NT2/D1 (cell line): ENCODE measurements around the gene COX19.
"Not testable (repeated sequence)": the region's sequence is repeated elsewhere in the genome, so short reads cannot be mapped to it uniquely, and the experiment has no call there.

Source experiments
- DNase-seq: peaks from one replicate; pipeline ENCODE4 v3.0.0-alpha.2; 2011; ENCODE audit warnings: low read depth, low spot score
- H3K27me3 ChIP-seq: 2 replicates; pipeline ENCODE4 v1.6.0; 2011; ENCODE audit warnings: mild to moderate bottlenecking; ENCODE audit not compliant: insufficient read length, insufficient read depth
- H3K36me3 ChIP-seq: 2 replicates; pipeline ENCODE4 v1.6.1; 2011; ENCODE audit warnings: mild to moderate bottlenecking, low read length, mixed read lengths; ENCODE audit not compliant: insufficient read depth, insufficient read length
- H3K4me1 ChIP-seq: 2 replicates; pipeline ENCODE4 v1.5.1; 2011; ENCODE audit not compliant: insufficient read depth, insufficient read length
- H3K4me3 ChIP-seq: 2 replicates; pipeline ENCODE4 v1.5.1; 2011; ENCODE audit warnings: low read depth; ENCODE audit not compliant: insufficient read length
- H3K9ac ChIP-seq: 2 replicates; pipeline ENCODE4 v1.6.0; 2011; ENCODE audit warnings: low read depth; ENCODE audit not compliant: insufficient read length
- H3K9me3 ChIP-seq: 2 replicates; pipeline ENCODE4 v1.5.1; 2011; ENCODE audit warnings: mild to moderate bottlenecking, low read length; ENCODE audit not compliant: insufficient read depth
- SUZ12 ChIP-seq: IDR thresholded peaks from 2 replicates; pipeline ENCODE4 v1.6.1; 2011; ENCODE audit not compliant: insufficient read length, insufficient read depth; ENCODE audit errors: extremely low read depth
- YY1 ChIP-seq: IDR thresholded peaks from 2 replicates; pipeline ENCODE4 v1.6.1; 2011; ENCODE audit not compliant: insufficient read length, insufficient read depth
- ZNF274 ChIP-seq: IDR thresholded peaks from 2 replicates; pipeline ENCODE4 v1.6.1; 2011; ENCODE audit warnings: mild to moderate bottlenecking, low read depth, low read length

Gene COX19

GRCh38 chr7:930975-931758, 44.2 kb downstream of the COX19 start:
- no peak for DNase-seq
- Histone ChIP-seq H3K27me3 (no peaks in the 10 kb centered on the region), H3K36me3 (no peaks in the 10 kb centered on the region), H3K9ac (no peak overlapping the region), H3K4me3 (no peak overlapping the region), H3K4me1 (peaks cover 18% of the 10 kb centered on the region), H3K9me3 (no peaks in the 10 kb centered on the region)
- no peak for TF ChIP-seq ZNF274
- TF ChIP-seq SUZ12: no peak
- TF ChIP-seq YY1: no peak

GRCh38 chr7:929311-929711, 46.0 kb downstream of the COX19 start:
- Histone ChIP-seq H3K27me3 (no peaks in the 10 kb centered on the region), H3K9me3 (no peaks in the 10 kb centered on the region), H3K36me3 (no peaks in the 10 kb centered on the region), H3K4me3 (no peak overlapping the region), H3K4me1 (peaks cover 10% of the 10 kb centered on the region), H3K9ac (no peak overlapping the region)
- TF ChIP-seq ZNF274: no peak
- no peak for TF ChIP-seq YY1
- no peak for TF ChIP-seq SUZ12
- DNase-seq: no peak

- Histone ChIP-seq H3K9me3 (no peaks in the 10 kb centered on the region), H3K27me3 (no peaks in the 10 kb centered on the region), H3K9ac (peak overlapping the region; percentile 9), H3K4me3 (no peak overlapping the region), H3K36me3 (no peaks in the 10 kb centered on the region), H3K4me1 (peaks cover 14% of the 10 kb centered on the region)
- DNase-seq: no peak
- no peak for TF ChIP-seq SUZ12
- no peak for TF ChIP-seq ZNF274
- TF ChIP-seq YY1: no peak
Measured at GRCh38 chr7:927031-927671, 48.2 kb downstream of the COX19 start.

GRCh38 chr7:926061-927030, 49.0 kb downstream of the COX19 start:
- H3K9me3 ChIP-seq: no peaks in the 10 kb centered on the region
- H3K4me1 ChIP-seq: peaks cover 14% of the 10 kb centered on the region
- no peaks in the 10 kb centered on the region for H3K36me3 ChIP-seq
- H3K4me3 ChIP-seq: no peak overlapping the region
- DNase-seq: no peak
- H3K27me3 ChIP-seq: no peaks in the 10 kb centered on the region
- no peak overlapping the region for H3K9ac ChIP-seq
- TF ChIP-seq SUZ12 (no peak), YY1 (no peak)

GRCh38 chr7:925601-926000, 49.7 kb downstream of the COX19 start:
- H3K36me3 ChIP-seq: no peaks in the 10 kb centered on the region
- H3K9ac ChIP-seq: no peak overlapping the region
- DNase-seq: no peak
- peaks cover 14% of the 10 kb centered on the region for H3K4me1 ChIP-seq
- no peaks in the 10 kb centered on the region for H3K9me3 ChIP-seq
- no peak overlapping the region for H3K4me3 ChIP-seq
- TF ChIP-seq ZNF274 (no peak), YY1 (no peak), SUZ12 (no peak)
- no peaks in the 10 kb centered on the region for H3K27me3 ChIP-seq

- TF ChIP-seq SUZ12: no peak
- Histone ChIP-seq H3K36me3 (no peaks in the 10 kb centered on the region), H3K9ac (no peak overlapping the region), H3K4me3 (no peak overlapping the region), H3K27me3 (no peaks in the 10 kb centered on the region), H3K9me3 (no peaks in the 10 kb centered on the region), H3K4me1 (peaks cover 16% of the 10 kb centered on the region)
- DNase-seq: no peak
Measured at GRCh38 chr7:924541-925231, 50.7 kb downstream of the COX19 start.

GRCh38 chr7:924042-924441, 51.3 kb downstream of the COX19 start:
- peaks cover 16% of the 10 kb centered on the region for H3K4me1 ChIP-seq
- H3K4me3 ChIP-seq, H3K9me3 ChIP-seq, DNase-seq, H3K9ac ChIP-seq, H3K36me3 ChIP-seq, H3K27me3 ChIP-seq: not testable (repeated sequence)
